GM12878 (cell line): Measurements from ENCODE around the gene PCF11. TPM values are rescaled to one million over a fixed set of nuclear protein-coding genes. Genes with fewer than 3 reads are reported as not detected.

Source experiments
- ATF2 ChIP-seq: IDR thresholded peaks from 2 replicates; pipeline ENCODE4 v1.6.1; 2012; ENCODE audit warnings: low read length, inconsistent platforms
- BCL3 ChIP-seq: IDR thresholded peaks from 2 replicates; pipeline ENCODE4 v1.6.1; 2011; ENCODE audit warnings: borderline replicate concordance, low read depth, mild to moderate bottlenecking, moderate library complexity, low read length; ENCODE audit not compliant: insufficient read depth, poor library complexity, severe bottlenecking
- BHLHE40 ChIP-seq, 2 experiments: fragments of 450-650 bp in 1 of 2; IDR thresholded peaks; 2 replicates each; pipeline ENCODE4 v1.6.1; 2011 to 2017; ENCODE audit warnings: low read depth in 2 of 2, borderline replicate concordance in 1 of 2, improper control_type of control experiment in 1 of 2, low read length in 1 of 2, mild to moderate bottlenecking in 1 of 2
- CREM ChIP-seq: IDR thresholded peaks from 2 replicates; pipeline ENCODE4 v1.6.1; 2014; ENCODE audit warnings: antibody characterized with exemption, low read depth
- ESRRA ChIP-seq: IDR thresholded peaks from 2 replicates; pipeline ENCODE4 v1.6.1; 2012; ENCODE audit warnings: mild to moderate bottlenecking, low read length, improper control_type of control experiment
- HSF1 ChIP-seq: fragments of 150-350 bp; IDR thresholded peaks from 2 replicates; pipeline ENCODE4 v1.6.1; 2014; ENCODE audit warnings: mild to moderate bottlenecking, low read depth, low read length
- MTA2 ChIP-seq: fragments of 450-650 bp; IDR thresholded peaks from 2 replicates; pipeline ENCODE4 v1.6.1; 2016; ENCODE audit warnings: low read depth, mild to moderate bottlenecking, moderate library complexity
- MYC ChIP-seq: IDR thresholded peaks from 2 replicates; pipeline ENCODE4 v1.6.1; 2011; ENCODE audit warnings: mild to moderate bottlenecking, low read length, moderate library complexity, inconsistent platforms; ENCODE audit not compliant: insufficient read depth, insufficient replicate concordance, insufficient read length, severe bottlenecking
- PAX5 ChIP-seq: IDR thresholded peaks from 2 replicates; pipeline ENCODE4 v1.6.1; 2011; ENCODE audit warnings: low read depth, low read length, borderline replicate concordance
- PAX8 ChIP-seq: fragments of 450-650 bp; IDR thresholded peaks from 2 replicates; pipeline ENCODE4 v1.6.1; 2017; ENCODE audit warnings: mild to moderate bottlenecking, moderate library complexity
- SMAD1 ChIP-seq: fragments of 450-650 bp; IDR thresholded peaks from 2 replicates; pipeline ENCODE4 v1.6.1; 2018; ENCODE audit warnings: mild to moderate bottlenecking, low read depth; ENCODE audit not compliant: partially characterized antibody
- SMC3 ChIP-seq: IDR thresholded peaks from 2 replicates; pipeline ENCODE4 v1.6.1; 2011; ENCODE audit warnings: low read length, improper control_type of control experiment, borderline replicate concordance
- SP1 ChIP-seq: IDR thresholded peaks from one replicate; pipeline ENCODE4 v1.6.1; 2011; ENCODE audit warnings: low read depth, low read length
- SREBF1 ChIP-seq: IDR thresholded peaks from 2 replicates; pipeline ENCODE4 v1.6.1; 2012; ENCODE audit warnings: mild to moderate bottlenecking, low read length
- SUPT20H ChIP-seq: IDR thresholded peaks from 2 replicates; pipeline ENCODE4 v1.6.1; 2011; ENCODE audit warnings: low read depth, mild to moderate bottlenecking, low read length, moderate library complexity, borderline replicate concordance; ENCODE audit not compliant: control insufficient read depth
- TBL1XR1 ChIP-seq: IDR thresholded peaks from 2 replicates; pipeline ENCODE4 v1.6.1; 2012; ENCODE audit warnings: low read depth, low read length, improper control_type of control experiment
- ZNF217 ChIP-seq: fragments of 450-650 bp; IDR thresholded peaks from 2 replicates; pipeline ENCODE4 v1.6.1; 2017; ENCODE audit warnings: antibody characterized with exemption, mild to moderate bottlenecking
- ZNF24 ChIP-seq: fragments of 450-650 bp; IDR thresholded peaks from 2 replicates; pipeline ENCODE4 v1.6.1; 2017; ENCODE audit warnings: antibody characterized with exemption, mild to moderate bottlenecking
- ZNF622 ChIP-seq: fragments of 450-650 bp; IDR thresholded peaks from 2 replicates; pipeline ENCODE4 v1.6.1; 2017; ENCODE audit warnings: mild to moderate bottlenecking, inconsistent platforms
- ZNF687 ChIP-seq: fragments of 450-650 bp; IDR thresholded peaks from 2 replicates; pipeline ENCODE4 v1.6.1; 2017; ENCODE audit warnings: mild to moderate bottlenecking, moderate library complexity
- ZSCAN29 ChIP-seq: fragments of 450-650 bp; IDR thresholded peaks from 2 replicates; pipeline ENCODE4 v1.6.1; 2017; ENCODE audit warnings: mild to moderate bottlenecking, moderate library complexity
- ZZZ3 ChIP-seq: IDR thresholded peaks from 2 replicates; pipeline ENCODE4 v1.6.1; 2011; ENCODE audit warnings: low read depth; ENCODE audit not compliant: control insufficient read depth, insufficient read length
- polyA plus RNA-seq, 11 experiments: library from polyadenylated mRNA; depleted of rRNA in 4 of 11; unstranded in 6 of 11; stranded (reverse) in 5 of 11; fragments of >200 nt; fragmentation: Nextera tagmentation in 4 of 11; fragmentation: Illumina TruSeq in 1 of 11; extraction: Ambion mirVana in 4 of 11; extraction: Trizol in 1 of 11; gene quantifications; 1 replicate in 1 of 11; 2 replicates in 10 of 11; pipeline versions ENCODE4 v1.2.1 to v1.2.3, GENCODE V29; 2011 to 2016; ENCODE audit warnings: inconsistent platforms in 2 of 11, missing spikeins in 2 of 11, low read depth in 1 of 11
- total RNA-seq, 4 experiments: library from RNA; depleted of rRNA in 3 of 4; stranded (reverse); fragments of >200 nt in 3 of 4; fragmentation: Illumina TruSeq in 1 of 4; extraction: Trizol in 1 of 4; gene quantifications; 2 replicates each; pipeline versions ENCODE4 v1.2.1 to v1.2.3, GENCODE V29; 2013 to 2021

PCF11 gene
- total and polyA plus RNA-seq, 10 of the 15 experiments (the other 5 are each of a cell fraction or from before 2014, with no cell fraction given), result 9.2 to 90.4 (median 48.0) TPM

GRCh38 chr11:83157594-83158356 lies 844 bp downstream of the PCF11 start (continued):
- TF ChIP-seq ZNF687 (no peak), TBL1XR1 (no peak), SMC3 (no peak), CREM (0 out of 2 replicates have a peak, but pooled peaks have one; percentile 14), SUPT20H (no peak), ZNF24 (no peak), ESRRA (no peak), SREBF1 (0 out of 2 replicates have a peak, but pooled peaks have one; percentile 16), ZZZ3 (no peak), SMAD1 (no peak), ZNF217 (no peak), SP1 (no peak), ZNF622 (no peak), MTA2 (0 out of 2 replicates have a peak, but pooled peaks have one; percentile 20), MYC (no peak), HSF1 (no peak), ATF2 (no peak), PAX5 (no peak), PAX8 (0 out of 2 replicates have a peak, but pooled peaks have one; percentile 49), BHLHE40 (IDR thresholded peaks at IDR 0.05; ENCODE audit: borderline replicate concordance in 1 of 2, low read depth in 2 of 2, low read length in 1 of 2) (no peak; a peak in 1 of 4 replicates), BCL3 (no peak), ZSCAN29 (no peak)
